Neuronal stem cell (in vitro differentiated cells): ENCODE data around the gene MLLT3.

Experiments
- DNase-seq: peaks from one replicate; pipeline ENCODE4 v3.0.0-alpha.2; 2013; ENCODE audit warnings: low spot score
- H2AFZ ChIP-seq: one replicate; pipeline ENCODE4 v1.6.1; 2013; ENCODE audit warnings: mild to moderate bottlenecking, low read length, inconsistent platforms
- H2AK5ac ChIP-seq: 2 replicates; pipeline ENCODE4 v1.6.1; 2013; ENCODE audit warnings: low read depth, mild to moderate bottlenecking, inconsistent platforms, low read length, moderate library complexity, mixed read lengths
- H2BK120ac ChIP-seq: 2 replicates; pipeline ENCODE4 v1.6.1; 2013; ENCODE audit warnings: low read depth, mild to moderate bottlenecking, inconsistent platforms, low read length, moderate library complexity, mixed read lengths
- H2BK12ac ChIP-seq: one replicate; pipeline ENCODE4 v1.6.1; 2013; ENCODE audit warnings: low read length, inconsistent platforms
- H2BK15ac ChIP-seq: 2 replicates; pipeline ENCODE4 v1.6.1; 2013; ENCODE audit warnings: mild to moderate bottlenecking, low read length, inconsistent platforms, mixed read lengths
- H2BK5ac ChIP-seq: one replicate; pipeline ENCODE4 v1.6.1; 2013; ENCODE audit warnings: inconsistent platforms, mild to moderate bottlenecking, low read length, moderate library complexity
- H3K14ac ChIP-seq: one replicate; pipeline ENCODE4 v1.6.1; 2013; ENCODE audit warnings: low read length, inconsistent platforms
- H3K18ac ChIP-seq: 2 replicates; pipeline ENCODE4 v1.6.1; 2013; ENCODE audit warnings: low read length, inconsistent platforms
- H3K23ac ChIP-seq: 2 replicates; pipeline ENCODE4 v1.6.1; 2013; ENCODE audit warnings: low read depth, mild to moderate bottlenecking, mixed read lengths, low read length, inconsistent platforms; ENCODE audit not compliant: poor library complexity
- H3K27ac ChIP-seq: replicated peaks from 3 replicates; pipeline ENCODE4 v1.5.1; 2013; ENCODE audit warnings: low read length, inconsistent platforms
- H3K27me3 ChIP-seq, 3 experiments: 2 replicates each; pipeline ENCODE4 v1.6.1; 2013; ENCODE audit warnings: low read length in 3 of 3, mild to moderate bottlenecking in 2 of 3, inconsistent platforms in 1 of 3, low read depth in 1 of 3, mixed read lengths in 1 of 3, moderate library complexity in 1 of 3; ENCODE audit not compliant: control insufficient read depth in 3 of 3, insufficient read depth in 3 of 3
- H3K36me3 ChIP-seq, 2 donors: replicated peaks in 1 of 2; 2 replicates each; pipeline ENCODE4 v1.6.1; 2013; ENCODE audit warnings: low read length in 2 of 2; ENCODE audit not compliant: control insufficient read depth in 2 of 2, insufficient read depth in 2 of 2
- H3K4ac ChIP-seq: 2 replicates; pipeline ENCODE4 v1.6.1; 2013; ENCODE audit warnings: inconsistent platforms, mild to moderate bottlenecking, low read length, moderate library complexity
- H3K4me1 ChIP-seq, 2 donors: 1 replicate in 1 of 2; 2 replicates in 1 of 2; pipeline ENCODE4 v1.6.1; 2013; ENCODE audit warnings: low read length in 2 of 2, low read depth in 1 of 2; ENCODE audit not compliant: control insufficient read depth in 2 of 2, insufficient read depth in 1 of 2
- H3K4me2 ChIP-seq: one replicate; pipeline ENCODE4 v1.6.1; 2013; ENCODE audit warnings: mild to moderate bottlenecking, low read length, inconsistent platforms; ENCODE audit not compliant: insufficient read depth, poor library complexity, severe bottlenecking
- H3K4me3 ChIP-seq, 2 donors: 2 replicates each; pipeline ENCODE4 v1.5.1; 2013; ENCODE audit warnings: low read length in 2 of 2, mild to moderate bottlenecking in 2 of 2, inconsistent platforms in 1 of 2, moderate library complexity in 1 of 2
- H3K79me1 ChIP-seq: one replicate; pipeline ENCODE4 v1.6.1; 2013; ENCODE audit warnings: low read depth, mild to moderate bottlenecking, inconsistent platforms, low read length, moderate library complexity
- H3K9ac ChIP-seq: one replicate; pipeline ENCODE4 v1.6.1; 2013; ENCODE audit warnings: mild to moderate bottlenecking, low read depth, low read length, inconsistent platforms; ENCODE audit not compliant: poor library complexity
- H3K9me3 ChIP-seq, 2 donors: replicated peaks in 1 of 2; 2 replicates each; pipeline versions ENCODE3 to v1.6.1; 2013; ENCODE audit warnings: low read length in 2 of 2, mild to moderate bottlenecking in 2 of 2, inconsistent platforms in 1 of 2, low read depth in 1 of 2, mixed read lengths in 1 of 2, moderate library complexity in 1 of 2; ENCODE audit not compliant: control insufficient read depth in 2 of 2, insufficient read depth in 1 of 2
- H4K8ac ChIP-seq: one replicate; pipeline ENCODE4 v1.6.1; 2013; ENCODE audit warnings: low read depth, mild to moderate bottlenecking, inconsistent platforms, low read length, moderate library complexity
- H4K91ac ChIP-seq: one replicate; pipeline ENCODE4 v1.6.1; 2013; ENCODE audit warnings: low read length, low read depth, mild to moderate bottlenecking, inconsistent platforms; ENCODE audit not compliant: poor library complexity
- WGBS, 2 donors: extraction: QIAGEN DNeasy Blood & Tissue Kit; methylation state at CpG; one replicate each; pipeline ENCODE4 v1.1.7; 2013; ENCODE audit warnings: missing lambda C conversion rate in 2 of 2, mixed read lengths in 1 of 2; ENCODE audit not compliant: insufficient read length in 2 of 2, insufficient replicate concordance in 1 of 2; ENCODE audit errors: extremely low coverage in 2 of 2; 5-methylcytosine and 5-hydroxymethylcytosine counted together

Gene MLLT3

GRCh38 chr9:20313415-20313814, 308.9 kb downstream of the MLLT3 start:
- H3K23ac ChIP-seq: no peak overlapping the region
- H2BK12ac ChIP-seq: no peak overlapping the region
- no peaks in the 10 kb centered on the region for H3K79me1 ChIP-seq
- no peak overlapping the region for H3K27ac ChIP-seq
- H3K36me3 ChIP-seq: no peaks in the 10 kb centered on the region
- H3K27me3 ChIP-seq: peaks cover 0 to 2% (median 0%) of the 10 kb centered on the region in 3 experiments
- H3K14ac ChIP-seq: no peak overlapping the region
- no peak overlapping the region for H4K8ac ChIP-seq
- no peak overlapping the region for H3K4me2 ChIP-seq
- no peaks in the 10 kb centered on the region for H3K4me1 ChIP-seq
- no CpG with 5 or more reads among the region's 1 CpG for WGBS, 2 donors
- no peak overlapping the region for H2BK120ac ChIP-seq
- H3K9ac ChIP-seq: no peak overlapping the region
- no peak overlapping the region for H3K4me3 ChIP-seq
- no peak overlapping the region for H2BK15ac ChIP-seq
- H2BK5ac ChIP-seq: no peak overlapping the region
- no peak for DNase-seq
- H4K91ac ChIP-seq: no peak overlapping the region
- H3K4ac ChIP-seq: no peak overlapping the region
- no peak overlapping the region for H2AFZ ChIP-seq
- H3K18ac ChIP-seq: no peak overlapping the region
- no peaks in the 10 kb centered on the region for H3K9me3 ChIP-seq
- H2AK5ac ChIP-seq: no peak overlapping the region

- no peak overlapping the region for H3K27ac ChIP-seq
- H2AFZ ChIP-seq: no peak overlapping the region
- no peak overlapping the region for H2BK12ac ChIP-seq
- H2AK5ac ChIP-seq: no peak overlapping the region
- H3K4ac ChIP-seq: no peak overlapping the region
- no peaks in the 10 kb centered on the region for H3K9me3 ChIP-seq
- H3K4me2 ChIP-seq: no peak overlapping the region
- H3K4me3 ChIP-seq: no peak overlapping the region
- H3K9ac ChIP-seq: no peak overlapping the region
- no peak overlapping the region for H3K14ac ChIP-seq
- no peak overlapping the region for H4K8ac ChIP-seq
- no peak overlapping the region for H2BK15ac ChIP-seq
- no peak overlapping the region for H2BK5ac ChIP-seq
- H3K27me3 ChIP-seq: peaks cover 0 to 4% (median 0%) of the 10 kb centered on the region in 3 experiments
- H3K23ac ChIP-seq: no peak overlapping the region
- H3K36me3 ChIP-seq: no peaks in the 10 kb centered on the region
- no peaks in the 10 kb centered on the region for H3K79me1 ChIP-seq
- H3K18ac ChIP-seq: no peak overlapping the region
- no peak overlapping the region for H4K91ac ChIP-seq
- no peaks in the 10 kb centered on the region for H3K4me1 ChIP-seq
- DNase-seq: no peak
- H2BK120ac ChIP-seq: no peak overlapping the region
Observed at GRCh38 chr9:20312732-20313131, 309.6 kb downstream of the MLLT3 start.

- H3K9ac ChIP-seq: no peak overlapping the region
Observed at GRCh38 chr9:20310024-20310423, 312.3 kb downstream of the MLLT3 start.

GRCh38 chr9:20309124-20309523, 313.2 kb downstream of the MLLT3 start:
- Histone ChIP-seq H2BK15ac (no peak overlapping the region), H3K9ac (no peak overlapping the region), H3K18ac (no peak overlapping the region), H2BK120ac (no peak overlapping the region), H2BK12ac (no peak overlapping the region), H3K79me1 (no peaks in the 10 kb centered on the region), H2BK5ac (no peak overlapping the region), H3K4ac (no peak overlapping the region), H3K36me3 (no peaks in the 10 kb centered on the region), H3K23ac (no peak overlapping the region), H3K9me3 (no peaks in the 10 kb centered on the region), H3K4me3 (no peak overlapping the region), H3K27ac (no peak overlapping the region), H3K14ac (no peak overlapping the region), H4K8ac (no peak overlapping the region), H4K91ac (no peak overlapping the region), H3K4me1 (peaks cover 0 to 2% of the 10 kb centered on the region in 2 donors), H3K4me2 (no peak overlapping the region), H3K27me3 (peaks cover 0 to 4% (median 0%) of the 10 kb centered on the region in 3 experiments), H2AFZ (no peak overlapping the region), H2AK5ac (no peak overlapping the region)
- WGBS, 2 donors: no CpG with 5 or more reads among the region's 4 CpGs
- no peak for DNase-seq

More at GRCh38 chr9:20310024-20310423, 312.3 kb downstream of the MLLT3 start:
- Histone ChIP-seq H3K4me2 (no peak overlapping the region), H2BK120ac (no peak overlapping the region), H4K8ac (no peak overlapping the region), H2AFZ (no peak overlapping the region), H3K4me1 (peaks cover 0 to 2% of the 10 kb centered on the region in 2 donors), H3K18ac (no peak overlapping the region), H3K27ac (no peak overlapping the region), H3K79me1 (no peaks in the 10 kb centered on the region), H3K4me3 (no peak overlapping the region), H2AK5ac (no peak overlapping the region), H3K36me3 (no peaks in the 10 kb centered on the region), H3K27me3 (peaks cover 0 to 4% (median 0%) of the 10 kb centered on the region in 3 experiments), H3K9me3 (no peaks in the 10 kb centered on the region), H4K91ac (no peak overlapping the region), H3K4ac (no peak overlapping the region), H3K23ac (no peak overlapping the region), H2BK12ac (no peak overlapping the region), H2BK5ac (no peak overlapping the region), H2BK15ac (no peak overlapping the region), H3K14ac (no peak overlapping the region)
- no peak for DNase-seq
- WGBS, 2 donors: no CpG with 5 or more reads among the region's 2 CpGs
